DMS53 treated with DMSO at 0.1 percent for 48 hours (cell line): ENCODE results near the gene AUP1.
"Not testable (repeated sequence)": the region's sequence is repeated elsewhere in the genome, so short reads cannot be mapped to it uniquely, and the experiment has no call there.

ENCODE experiments used
- DNase-seq: peaks from one replicate; lab custom pipeline; 2025; ENCODE audit not compliant: unreplicated experiment; lab: John Stamatoyannopoulos, UW

AUP1 gene, protein sequence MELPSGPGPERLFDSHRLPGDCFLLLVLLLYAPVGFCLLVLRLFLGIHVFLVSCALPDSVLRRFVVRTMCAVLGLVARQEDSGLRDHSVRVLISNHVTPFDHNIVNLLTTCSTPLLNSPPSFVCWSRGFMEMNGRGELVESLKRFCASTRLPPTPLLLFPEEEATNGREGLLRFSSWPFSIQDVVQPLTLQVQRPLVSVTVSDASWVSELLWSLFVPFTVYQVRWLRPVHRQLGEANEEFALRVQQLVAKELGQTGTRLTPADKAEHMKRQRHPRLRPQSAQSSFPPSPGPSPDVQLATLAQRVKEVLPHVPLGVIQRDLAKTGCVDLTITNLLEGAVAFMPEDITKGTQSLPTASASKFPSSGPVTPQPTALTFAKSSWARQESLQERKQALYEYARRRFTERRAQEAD

GRCh38 chr2:74529357-74530238 is at the start of gene AUP1, which contains the start of gene HTRA2:
Gene AUP1, minus strand, starts transcription at chr2:74529706. Its CDS starts 77 bp downstream, at chr2:74529629.
Gene HTRA2, plus strand, starts transcription at chr2:74529933. Its CDS starts 74 bp downstream, at chr2:74530007.
- DNase-seq, result peak; percentile 98

DNA sequence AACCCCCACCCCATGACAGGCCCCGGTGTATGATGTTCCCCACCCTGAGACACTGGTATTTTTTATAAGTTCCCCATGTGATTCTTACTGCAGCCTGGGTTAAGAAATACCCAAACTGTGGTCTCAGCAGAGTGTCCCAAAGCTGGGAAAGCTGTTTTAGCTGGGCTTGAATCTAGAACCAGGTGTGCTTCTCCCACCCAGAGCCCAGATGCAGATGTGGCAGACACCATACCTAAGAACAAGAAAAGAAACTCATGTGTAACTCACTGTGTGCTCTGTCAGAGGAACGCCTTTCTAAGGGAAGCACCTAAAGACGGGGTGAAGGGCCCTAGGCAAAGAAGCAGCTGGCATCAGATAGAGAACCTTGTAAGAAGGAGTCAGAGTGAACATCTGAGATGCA is 48.9 kb upstream of the AUP1 start:
- no peak for DNase-seq

DNA sequence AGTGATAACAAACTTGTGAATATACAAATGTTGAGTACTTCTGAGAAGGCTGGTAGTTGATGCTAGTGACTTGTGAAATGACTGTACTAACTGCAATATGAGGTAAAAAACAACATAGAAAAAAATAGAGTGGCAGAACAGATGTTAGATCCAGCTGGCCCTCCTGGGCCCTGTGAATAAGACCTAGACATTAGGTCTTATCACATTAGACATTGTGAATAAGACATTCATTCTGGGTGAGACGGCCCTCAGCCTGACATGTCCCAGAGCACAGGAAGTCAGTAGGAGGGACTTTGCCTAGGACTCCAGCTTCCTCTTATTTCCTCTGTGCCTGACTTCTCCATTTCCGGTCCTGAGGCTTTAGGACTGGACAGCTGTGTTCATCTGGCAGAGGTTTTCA is 47.9 kb upstream of the AUP1 start:
- DNase-seq, result no peak

- no peak for DNase-seq
Observed at GRCh38 chr2:74576863-74577229, 47.3 kb upstream of the AUP1 start.

- no peak for DNase-seq
Observed at GRCh38 chr2:74576211-74576862, 46.8 kb upstream of the AUP1 start.

DNA sequence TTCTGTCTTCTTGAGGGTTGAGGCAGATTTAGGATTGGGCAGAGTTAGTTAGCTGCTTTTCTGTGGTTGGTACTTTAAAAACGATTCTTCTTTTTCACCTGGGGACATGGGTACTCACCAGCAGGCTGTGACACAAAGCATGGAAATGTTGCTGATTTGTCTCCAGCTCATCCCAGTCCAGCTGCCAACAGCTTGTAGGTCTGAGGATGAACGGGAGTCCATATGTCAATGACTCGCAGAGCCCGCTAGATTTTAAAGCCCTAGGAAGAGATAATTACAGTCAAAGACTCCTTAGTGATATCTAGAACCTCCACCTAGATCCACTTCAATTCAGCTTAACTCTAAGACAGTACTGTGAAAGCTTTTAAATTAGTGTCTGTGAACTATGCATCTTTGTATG is 45.8 kb upstream of the AUP1 start:
- DNase-seq, result no peak

DNA sequence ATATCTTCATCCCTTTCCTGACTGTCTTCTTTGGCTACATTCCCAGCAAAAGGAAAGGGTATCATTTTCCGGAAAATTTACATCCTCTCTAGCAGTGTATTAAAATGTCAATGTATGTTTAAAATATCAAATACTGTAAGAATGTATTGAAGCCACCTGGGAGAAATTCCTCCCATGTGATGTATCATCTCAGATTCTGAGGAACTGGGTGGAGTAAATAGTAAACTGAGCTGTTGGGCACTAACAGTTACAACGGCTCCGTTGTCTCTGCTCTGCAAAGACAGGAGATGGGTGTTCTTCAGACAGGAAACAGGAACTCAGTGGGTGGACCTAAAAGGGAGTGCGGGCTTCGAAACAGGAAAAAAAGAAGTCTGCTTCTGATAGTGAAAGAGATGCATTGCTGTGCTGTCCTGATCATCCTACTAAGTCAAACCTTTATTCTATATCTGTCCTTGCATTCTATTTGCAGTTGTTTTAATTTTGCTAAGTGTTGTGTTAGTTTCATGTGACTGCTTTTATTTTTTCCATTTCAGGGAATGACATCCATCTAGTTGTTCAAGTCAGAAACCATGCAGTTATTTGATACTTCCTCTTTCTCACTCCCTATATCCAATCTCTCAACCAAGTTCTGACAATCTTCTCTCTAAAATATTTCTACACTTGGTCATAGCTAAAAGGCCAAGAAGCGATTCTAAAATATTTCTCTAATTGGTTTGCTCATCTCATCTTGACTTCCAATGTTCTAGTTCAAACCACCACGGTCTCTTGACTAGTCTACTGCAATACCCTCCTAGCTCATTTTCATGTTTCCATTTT is 44.4 kb upstream of the AUP1 start:
- DNase-seq, result no peak

DNA sequence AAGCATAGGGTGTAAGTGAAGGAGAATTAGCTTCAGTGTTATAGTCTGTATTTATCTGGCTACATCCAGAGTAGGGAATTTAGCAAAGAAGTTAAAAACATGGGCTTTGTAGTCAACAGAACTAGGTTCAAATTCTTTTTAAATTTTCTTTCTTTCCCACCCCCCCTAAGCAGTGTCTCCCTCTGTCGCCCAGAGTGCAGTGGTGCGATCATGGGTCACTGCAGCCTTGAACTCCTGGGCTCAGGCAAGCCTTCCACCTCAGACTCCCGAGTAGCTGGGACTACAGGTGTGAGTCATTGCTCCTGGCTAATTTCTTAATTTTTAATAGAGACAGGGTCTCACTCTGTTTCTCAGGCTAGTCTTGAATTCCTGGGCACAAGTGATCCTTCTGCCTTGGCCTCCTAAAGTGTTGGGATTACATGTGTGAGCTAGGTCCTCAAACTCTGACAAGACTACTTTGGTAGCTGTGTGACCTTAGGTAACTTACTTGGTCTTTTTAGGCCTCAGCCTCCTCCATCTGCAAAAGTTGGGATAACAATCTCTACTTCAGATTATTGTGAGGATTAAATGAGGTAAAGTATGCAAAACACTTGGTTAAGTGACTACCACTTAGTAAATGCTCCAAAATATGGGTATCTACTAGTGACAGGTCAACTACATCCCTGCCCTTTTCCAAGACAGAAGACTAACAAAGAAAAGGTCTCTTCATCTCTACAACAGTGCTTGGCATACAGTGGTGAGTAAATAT is 42.8 kb upstream of the AUP1 start:
- no peak for DNase-seq

DNA sequence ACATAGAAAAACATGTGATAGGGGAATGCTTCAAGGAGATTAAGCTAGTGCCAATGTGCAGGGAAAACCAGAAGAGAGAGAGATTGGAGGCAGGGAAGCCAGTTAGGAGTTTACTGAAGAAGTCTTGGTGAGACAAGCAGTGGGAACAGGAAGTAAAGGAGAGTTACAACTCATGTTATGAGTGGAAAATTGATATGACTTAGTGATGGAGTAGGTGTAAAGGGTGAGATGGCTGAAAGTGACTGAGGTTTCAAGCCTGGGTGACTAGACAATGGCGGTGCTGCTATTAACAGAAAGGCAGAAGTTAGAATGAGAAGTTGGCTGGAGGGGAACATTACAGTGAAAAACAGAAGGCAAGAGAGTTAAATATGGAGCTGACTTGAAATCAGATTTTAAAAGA is 41.6 kb upstream of the AUP1 start:
- no peak for DNase-seq

- no peak for DNase-seq
Observed at GRCh38 chr2:74569686-74570085, 40.2 kb upstream of the AUP1 start.

- DNase-seq, result no peak
Observed at GRCh38 chr2:74567881-74568280, 38.4 kb upstream of the AUP1 start.

DNA sequence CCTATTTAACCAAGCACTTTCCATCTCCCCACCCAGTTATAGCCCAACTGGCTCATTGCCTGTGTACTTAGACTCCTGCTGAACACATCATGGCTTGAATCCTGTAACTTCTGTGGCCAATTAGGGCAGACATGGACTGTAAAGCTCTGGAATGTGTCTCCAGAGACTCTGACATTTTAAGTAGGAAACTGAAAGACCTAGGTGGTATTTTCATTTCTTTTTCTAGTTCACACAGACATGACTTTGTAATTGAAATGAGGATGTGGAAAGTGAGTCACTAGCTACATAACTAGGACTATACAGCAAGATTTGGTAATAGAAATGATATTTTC is 37.2 kb upstream of the AUP1 start:
- DNase-seq, result no peak

- no peak for DNase-seq
Observed at GRCh38 chr2:74566076-74566753, 36.7 kb upstream of the AUP1 start.

GRCh38 chr2:74564222-74564621 is 34.7 kb upstream of the AUP1 start:
- DNase-seq, result no peak

DNA sequence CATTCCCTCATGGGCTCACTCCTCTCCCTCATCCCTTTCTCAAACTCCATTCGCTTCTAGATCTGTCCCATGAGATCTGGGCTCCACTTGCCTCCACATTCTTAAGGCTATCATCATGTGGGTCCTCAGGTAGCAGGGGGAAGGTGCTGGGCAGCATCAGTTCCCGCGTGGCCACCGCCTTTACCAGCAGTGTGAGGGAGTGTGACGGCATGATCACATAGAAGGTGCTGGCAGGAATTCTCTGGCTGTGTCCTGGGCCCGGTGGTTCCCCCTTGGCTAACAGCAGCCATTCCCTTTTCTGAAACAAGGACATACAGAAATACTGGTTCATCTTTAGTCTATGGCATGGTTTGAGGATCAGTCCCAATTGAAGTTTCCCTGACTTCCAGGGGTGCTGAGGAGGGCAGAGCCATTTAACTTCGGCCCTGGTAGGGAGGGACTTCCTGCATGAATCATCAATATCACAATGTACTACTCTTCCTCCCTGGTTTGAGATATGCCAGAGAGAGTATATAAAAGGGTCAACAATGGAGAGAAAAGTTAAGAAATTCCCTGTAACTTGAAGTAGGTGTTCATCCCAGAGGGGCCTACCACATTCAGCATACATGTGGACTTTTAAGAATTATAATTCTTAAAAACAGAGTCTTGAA is 32.7 kb upstream of the AUP1 start:
- DNase-seq, result no peak

DNA sequence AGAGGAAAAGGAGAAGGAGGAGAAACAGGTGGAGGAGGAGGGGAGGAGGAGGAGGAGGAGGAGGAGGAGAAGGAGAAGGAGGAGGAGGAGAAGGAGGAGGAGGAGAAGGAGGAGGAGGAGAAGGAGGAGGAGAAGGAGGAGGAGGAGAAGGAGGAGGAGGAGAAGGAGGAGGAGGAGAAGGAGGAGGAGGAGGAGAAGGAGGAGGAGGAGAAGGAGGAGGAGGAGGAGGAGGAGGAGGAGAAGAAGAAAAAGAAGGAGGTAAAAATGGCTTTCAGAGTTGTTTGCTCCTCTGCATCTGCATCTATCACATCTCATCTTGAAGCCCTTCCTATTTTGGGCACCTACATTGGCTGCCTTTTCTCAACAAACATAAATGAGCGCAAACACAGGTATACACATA is 31.5 kb upstream of the AUP1 start:
- not testable (repeated sequence) for DNase-seq

DNA sequence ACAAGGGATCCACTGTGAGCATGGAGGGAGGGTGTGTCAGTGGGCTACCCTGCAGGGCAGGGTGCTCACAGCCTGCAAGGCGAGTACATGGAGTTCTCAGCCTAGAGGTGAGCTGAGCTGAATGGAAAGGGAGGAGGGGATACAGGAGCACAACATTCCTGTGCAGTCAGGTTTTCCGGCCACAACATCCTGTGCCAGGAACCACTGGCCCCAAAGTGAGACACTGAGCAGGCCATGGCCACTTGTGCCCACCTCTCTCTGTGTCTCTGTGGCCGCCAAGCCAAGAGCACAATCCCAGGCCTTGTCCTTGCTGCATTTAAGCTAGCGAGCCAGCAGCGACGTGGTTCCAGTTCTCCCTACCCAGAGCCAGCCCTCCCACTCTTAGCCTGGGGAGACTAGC is 31.1 kb upstream of the AUP1 start:
- no peak for DNase-seq

DNA sequence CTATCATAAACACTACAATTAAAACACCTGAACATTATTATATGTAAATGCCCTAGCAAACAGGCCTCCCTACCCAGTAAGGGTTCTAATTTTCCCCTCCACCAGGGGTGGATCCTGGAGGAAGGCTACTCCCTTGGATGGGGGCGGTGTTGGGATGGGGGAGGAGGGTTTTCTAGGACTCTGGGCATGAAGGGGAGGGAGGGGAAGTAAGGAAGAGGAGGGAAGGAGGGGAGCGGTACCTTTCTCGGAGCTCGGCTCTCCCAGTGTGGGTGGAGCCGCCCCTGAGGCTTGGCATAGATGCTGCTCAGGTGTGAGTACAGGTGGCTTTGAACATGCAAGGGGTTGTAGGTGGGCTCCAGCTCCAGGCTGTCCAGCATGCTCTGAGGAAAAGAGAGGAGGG is 30.4 kb upstream of the AUP1 start:
- no peak for DNase-seq
